ENCODE results near the gene MED12L. TPM values are rescaled to one million over a fixed set of nuclear protein-coding genes. Genes with fewer than 3 reads are reported as not detected.

MED12L gene
- total and polyA plus RNA-seq, 9 of the 15 experiments (the other 6 are each of a cell fraction or from before 2014, with no cell fraction given), result not detected

GRCh38 chr3:151267066-151267465 lies 181.6 kb downstream of the MED12L start:
- no peaks in the 10 kb centered on the region for H3K36me3 ChIP-seq (ENCODE audit: control insufficient read depth, insufficient read depth, low read length)
- no peak overlapping the region for H2AFZ ChIP-seq (ENCODE audit: low read depth, low read length)
- H3K4me1 ChIP-seq (replicated peaks in 1 of 2; ENCODE audit: control insufficient read depth in 2 of 2, insufficient read depth in 2 of 2, low read length in 2 of 2), result no peaks in the 10 kb centered on the region
- peaks cover 2 to 10% of the 10 kb centered on the region in 2 experiments; a peak in 3 of 5 replicates for H3K27me3 ChIP-seq (ENCODE audit: control insufficient read depth in 2 of 2, insufficient read depth in 2 of 2, low read length in 2 of 2)
- H3K4me2 ChIP-seq (ENCODE audit: insufficient read depth, low read length), result no peak overlapping the region
- intact Hi-C loops (cut with micrococcal nuclease) (no loop called here), in situ Hi-C loops (cut with MboI) (no loop called here)
- CTCF ChIA-PET (ENCODE audit: low intra/inter-chr PET ratio), result no interaction called here
- H3K4me3 ChIP-seq, result no peak overlapping the region
- H3K27ac ChIP-seq (ENCODE audit: extremely low read depth, low read depth, low read length), result no peak overlapping the region
- no peak for DNase-seq (ENCODE audit: extremely low read depth in 1 of 4, low spot score in 3 of 4)
- no peak for ATAC-seq
- no peak for FAIRE-seq
- no peak for TF ChIP-seq PKNOX1 (IDR thresholded peaks at IDR 0.05)
- TF ChIP-seq CGGBP1 (CRISPR knock-in tag; IDR thresholded peaks at IDR 0.05), result no peak
- TF ChIP-seq ETS1 (conservative IDR thresholded peaks at IDR 0.05; ENCODE audit: control insufficient read depth, low read depth, low read length), result no peak
- TF ChIP-seq ZNF280A (IDR thresholded peaks at IDR 0.05; ENCODE audit: low read depth, partially characterized antibody), result no peak
- TF ChIP-seq SETDB1 (IDR thresholded peaks at IDR 0.05; ENCODE audit: low read length), result no peak
- TF ChIP-seq RREB1 (CRISPR knock-in tag; IDR thresholded peaks at IDR 0.05), result no peak
- no peak for TF ChIP-seq ZNF696 (CRISPR knock-in tag; conservative IDR thresholded peaks at IDR 0.05)
- no peak for TF ChIP-seq RCOR1 (IDR thresholded peaks at IDR 0.05; ENCODE audit: borderline replicate concordance in 1 of 2, low read depth in 2 of 2, low read length in 2 of 2)
- no peak for TF ChIP-seq ZNF764 (CRISPR knock-in tag; IDR thresholded peaks at IDR 0.05; ENCODE audit: low read depth)
- no peak for TF ChIP-seq ZNF57 (CRISPR knock-in tag; IDR thresholded peaks at IDR 0.05)
- TF ChIP-seq ZNF316 (IDR thresholded peaks at IDR 0.05), result no peak
- no peak for TF ChIP-seq ARID1B (IDR thresholded peaks at IDR 0.05)
- TF ChIP-seq TSC22D4 (tag; IDR thresholded peaks at IDR 0.05), result no peak
- TF ChIP-seq BRF1 (IDR thresholded peaks at IDR 0.05; ENCODE audit: borderline replicate concordance, extremely low read depth, insufficient read length), result no peak
- BruUV-seq (replicated peaks), result no TSS peak
- no peaks in the 10 kb centered on the region for H3K79me2 ChIP-seq (ENCODE audit: control insufficient read depth, insufficient read depth, low read length)
- H3K9me1 ChIP-seq (ENCODE audit: control insufficient read depth, insufficient read depth, low read length), result no peaks in the 10 kb centered on the region
- no peaks in the 10 kb centered on the region for H4K20me1 ChIP-seq (replicated peaks; ENCODE audit: control insufficient read depth, insufficient read depth, low read length)
- WGBS (ENCODE audit: insufficient coverage, low coverage, missing lambda C conversion rate), result 0% methylated on average over 1 of the region's 1 CpG
- no peak overlapping the region for H3K9ac ChIP-seq (ENCODE audit: insufficient read depth in 1 of 2, low read depth in 2 of 2, low read length in 2 of 2)
- no peaks in the 10 kb centered on the region for H3K9me3 ChIP-seq (replicated peaks; ENCODE audit: control insufficient read depth, insufficient read depth, low read depth, low read length)
- POLR2A ChIA-PET, result no interaction called here

Data from K562 (cell line).